Activated T-cell treated with anti-CD3 and anti-CD28 coated beads, Interleukin-2, amount 50 U/mL, for 24 hours (primary cell): ENCODE results near the gene GMEB2.
"Not testable (repeated sequence)": the region's sequence is repeated elsewhere in the genome, so short reads cannot be mapped to it uniquely, and the experiment has no call there.

Experiments used
- DNase-seq: peaks from one replicate; pipeline ENCODE4 v3.0.0-alpha.2; 2020
- H3K27ac Mint-ChIP-seq: 2 replicates; pipeline ENCODE4 v1.8.0; 2020; ENCODE audit warnings: mild to moderate bottlenecking, mixed read lengths
- H3K27me3 Mint-ChIP-seq: 2 replicates; pipeline ENCODE4 v1.8.0; 2020; ENCODE audit warnings: mixed read lengths
- H3K36me3 Mint-ChIP-seq: 2 replicates; pipeline ENCODE4 v1.8.0; 2020; ENCODE audit warnings: low read depth, mixed read lengths
- H3K4me1 Mint-ChIP-seq: 2 replicates; pipeline ENCODE4 v1.8.0; 2020; ENCODE audit warnings: low read depth, mixed read lengths
- H3K4me3 Mint-ChIP-seq: 2 replicates; pipeline ENCODE4 v1.8.0; 2020; ENCODE audit warnings: mild to moderate bottlenecking, moderate library complexity, mixed read lengths
- H3K9me3 Mint-ChIP-seq: 2 replicates; pipeline ENCODE4 v1.8.0; 2020; ENCODE audit warnings: mixed read lengths

GMEB2 gene, protein sequence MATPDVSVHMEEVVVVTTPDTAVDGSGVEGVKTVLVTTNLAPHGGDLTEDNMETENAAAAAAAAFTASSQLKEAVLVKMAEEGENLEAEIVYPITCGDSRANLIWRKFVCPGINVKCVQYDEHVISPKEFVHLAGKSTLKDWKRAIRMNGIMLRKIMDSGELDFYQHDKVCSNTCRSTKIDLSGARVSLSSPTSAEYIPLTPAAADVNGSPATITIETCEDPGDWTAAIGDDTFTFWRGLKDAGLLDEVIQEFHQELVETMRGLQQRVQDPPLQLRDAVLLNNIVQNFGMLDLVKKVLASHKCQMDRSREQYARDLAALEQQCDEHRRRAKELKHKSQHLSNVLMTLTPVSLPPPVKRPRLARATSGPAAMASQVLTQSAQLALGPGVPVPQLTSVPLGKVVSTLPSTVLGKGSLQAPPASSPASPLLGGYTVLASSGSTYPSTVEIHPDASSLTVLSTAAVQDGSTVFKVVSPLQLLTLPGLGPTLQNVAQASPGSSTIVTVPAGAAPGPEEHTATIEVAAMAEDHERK

DNA sequence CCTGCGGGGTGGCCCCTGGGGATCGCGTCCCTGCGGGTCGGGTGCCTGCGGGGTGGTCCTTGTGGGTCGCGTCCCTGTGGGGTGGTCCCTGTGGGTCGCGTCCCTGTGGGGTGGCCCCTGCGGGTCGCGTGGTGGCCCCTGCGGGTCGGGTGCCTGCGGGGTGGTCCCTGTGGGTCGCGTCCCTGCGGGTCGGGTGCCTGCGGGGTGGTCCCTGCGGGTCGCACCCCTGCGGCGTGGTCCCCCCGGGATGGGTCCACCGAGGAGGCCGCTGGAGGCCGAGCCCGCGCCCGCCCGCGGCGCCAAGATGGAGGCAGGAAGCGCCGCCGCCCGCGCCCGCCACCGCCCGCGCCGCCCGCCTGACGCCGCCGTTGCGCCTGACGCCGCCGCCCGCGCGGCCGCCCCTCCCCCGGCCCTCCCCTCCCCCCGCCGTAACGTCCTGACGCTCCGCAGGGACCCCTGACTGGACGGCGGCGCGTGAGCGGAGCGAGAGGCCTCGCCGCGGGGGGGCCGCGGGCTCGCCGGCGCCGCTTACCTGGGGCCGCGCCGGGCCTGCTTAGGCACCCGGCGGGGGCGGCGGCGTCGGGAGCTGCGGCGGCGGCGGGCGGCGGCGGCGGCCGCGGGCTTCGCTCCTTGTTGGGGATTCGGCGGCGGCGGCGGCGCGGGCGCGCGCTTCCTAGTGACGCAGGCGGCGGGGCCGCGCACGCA, at the start of gene GMEB2:
Gene GMEB2 (minus strand): TSS at position 678 of the 705 bp plus-strand sequence. CDS start 7,704 bp downstream, outside the sequence.
- Mint-ChIP-seq H3K4me3 (peak within 1 kb of the TSS; percentile 93), H3K4me1 (peaks cover 45% of the 10 kb centered on the region)

DNA sequence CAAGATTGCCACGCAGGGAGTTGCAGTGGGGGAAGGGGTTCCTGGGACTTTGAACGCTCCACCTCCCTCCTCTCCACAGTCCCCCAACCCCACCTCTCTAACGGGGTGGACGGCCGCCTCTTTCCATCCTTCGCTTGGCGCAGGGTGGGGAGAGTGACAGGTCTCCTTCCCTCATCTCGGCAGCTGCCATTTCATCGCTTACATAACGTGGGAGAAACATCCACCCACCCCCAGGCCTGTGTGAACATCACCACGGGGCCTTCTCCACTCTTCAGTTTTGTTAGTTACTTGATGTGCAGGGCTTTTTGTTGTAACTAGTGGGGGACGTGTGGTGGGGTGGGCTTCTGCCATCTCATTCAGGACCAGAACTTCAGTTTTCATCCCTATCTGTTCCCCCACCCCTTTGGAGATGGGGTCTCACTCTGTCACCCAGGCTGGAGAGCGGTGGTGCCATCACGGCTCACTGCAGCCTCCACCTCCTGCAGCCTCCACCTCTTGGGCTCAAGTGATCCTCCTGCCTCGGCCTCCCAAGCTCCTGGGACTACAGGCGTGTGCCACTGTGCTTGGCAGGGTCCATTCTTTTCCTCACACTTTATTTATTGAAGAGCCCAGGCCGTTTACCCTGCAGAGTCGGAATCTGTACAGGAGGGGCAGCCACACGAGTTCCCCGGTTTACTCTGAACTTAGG, 48.9 kb upstream of the GMEB2 start:
- Mint-ChIP-seq H3K4me3 (no peak overlapping the region), H3K9me3 (no peaks in the 10 kb centered on the region), H3K36me3 (peaks cover 68% of the 10 kb centered on the region), H3K27me3 (no peaks in the 10 kb centered on the region), H3K27ac (no peak overlapping the region), H3K4me1 (no peaks in the 10 kb centered on the region)
- DNase-seq = no peak

More for the DNA sequence above, at the start of gene GMEB2:
- no peaks in the 10 kb centered on the region for H3K9me3 Mint-ChIP-seq
- no peaks in the 10 kb centered on the region for H3K27me3 Mint-ChIP-seq
- peak within 1 kb of the TSS; percentile 96 for H3K27ac Mint-ChIP-seq
- DNase-seq = no peak
- peaks cover 38% of the 10 kb centered on the region for H3K36me3 Mint-ChIP-seq

DNA sequence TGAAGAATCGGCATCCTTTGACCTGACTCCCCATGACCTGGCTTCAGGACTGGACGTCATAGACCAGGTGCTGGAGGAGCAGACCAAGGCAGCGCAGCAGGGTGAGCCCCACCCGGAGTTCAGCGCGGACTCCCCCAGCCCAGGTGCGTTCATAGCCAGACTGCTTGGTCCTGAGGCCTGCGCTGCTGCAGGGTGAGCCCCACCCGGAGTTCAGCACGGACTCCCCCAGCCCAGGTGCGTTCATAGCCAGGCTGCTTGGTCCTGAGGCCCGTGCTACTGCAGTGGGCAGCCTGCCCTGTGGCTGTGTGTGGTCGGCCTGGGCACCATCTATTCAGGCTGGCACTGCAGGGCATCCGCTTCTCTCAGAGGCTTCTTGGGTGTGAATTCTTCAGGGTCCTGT, 47.0 kb upstream of the GMEB2 start:
- no peak overlapping the region for H3K4me3 Mint-ChIP-seq
- no peak overlapping the region for H3K27ac Mint-ChIP-seq

DNA sequence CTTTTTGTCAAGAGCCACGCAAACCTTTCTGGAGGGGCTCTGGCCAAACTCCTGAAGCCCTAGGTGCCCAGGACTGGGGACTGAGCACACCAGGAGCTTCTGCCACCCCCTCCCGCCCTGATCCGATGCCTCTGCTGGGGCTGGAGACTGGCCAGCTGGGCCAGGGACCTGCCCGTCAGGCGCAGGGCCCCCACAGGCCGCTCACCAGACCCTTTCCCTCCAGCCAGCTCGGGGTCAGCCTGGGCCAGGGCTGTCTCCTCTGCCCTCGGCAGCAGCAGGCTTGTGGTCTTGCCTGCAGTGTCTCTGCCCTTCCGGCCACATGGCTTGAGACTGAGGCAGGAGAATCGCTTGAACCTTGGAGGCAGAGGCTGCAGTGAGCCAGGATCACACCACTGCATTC, 45.8 kb upstream of the GMEB2 start:
- Mint-ChIP-seq H3K36me3 (peaks cover 70% of the 10 kb centered on the region), H3K9me3 (no peaks in the 10 kb centered on the region), H3K4me3 (no peak overlapping the region), H3K27me3 (no peaks in the 10 kb centered on the region), H3K27ac (no peak overlapping the region), H3K4me1 (no peaks in the 10 kb centered on the region)
- DNase-seq = no peak

More for the DNA sequence above, 47.0 kb upstream of the GMEB2 start:
- Mint-ChIP-seq H3K36me3 (peaks cover 69% of the 10 kb centered on the region), H3K27me3 (no peaks in the 10 kb centered on the region), H3K4me1 (no peaks in the 10 kb centered on the region), H3K9me3 (no peaks in the 10 kb centered on the region)
- no peak for DNase-seq

DNA sequence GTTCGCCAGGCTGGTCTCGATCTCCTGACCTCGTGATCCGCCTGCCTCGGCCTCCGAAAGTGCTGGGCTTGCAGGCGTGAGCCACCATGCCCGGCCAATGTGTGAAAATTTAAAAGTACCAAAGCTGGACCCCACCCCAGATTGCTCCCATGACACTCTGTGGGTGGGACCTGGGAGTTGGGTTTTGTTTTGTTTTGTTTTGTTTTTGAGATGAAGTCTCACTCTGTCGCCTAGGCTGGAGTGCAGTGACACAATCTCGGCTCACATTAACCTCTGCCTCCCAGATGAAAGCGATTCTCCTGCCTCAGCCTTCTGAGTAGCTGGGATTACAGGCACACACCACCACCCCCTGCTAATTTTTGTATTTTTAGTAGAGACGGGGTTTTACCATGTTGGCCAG, 44.8 kb upstream of the GMEB2 start:
- peaks cover 71% of the 10 kb centered on the region for H3K36me3 Mint-ChIP-seq
- not testable (repeated sequence) for H3K4me3 Mint-ChIP-seq, H3K27ac Mint-ChIP-seq, H3K27me3 Mint-ChIP-seq, H3K4me1 Mint-ChIP-seq, DNase-seq, H3K9me3 Mint-ChIP-seq

DNA sequence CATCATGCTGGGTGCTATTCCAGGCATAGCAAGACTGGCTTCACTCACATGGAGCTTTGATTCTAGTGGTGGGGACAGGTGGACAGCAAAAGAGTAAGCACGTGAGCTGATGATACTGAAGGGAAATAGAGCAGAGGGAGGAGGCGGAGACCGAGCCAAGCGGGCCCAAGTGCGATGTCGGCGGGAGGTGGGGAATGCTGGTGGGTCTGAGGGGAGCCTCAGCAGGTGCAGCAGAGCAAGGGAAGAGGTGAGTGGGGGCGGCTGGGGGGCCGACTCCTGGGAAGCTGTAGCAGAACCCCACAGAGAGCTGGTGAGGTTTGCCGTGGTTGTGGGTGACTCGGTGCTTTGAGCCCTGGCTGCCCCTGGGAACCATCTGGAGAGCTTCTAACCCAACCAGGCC, 41.5 kb upstream of the GMEB2 start:
- H3K27ac Mint-ChIP-seq = no peak overlapping the region
- H3K4me3 Mint-ChIP-seq = no peak overlapping the region
- H3K36me3 Mint-ChIP-seq = peaks cover 69% of the 10 kb centered on the region
- H3K4me1 Mint-ChIP-seq = no peaks in the 10 kb centered on the region
- H3K27me3 Mint-ChIP-seq = no peaks in the 10 kb centered on the region
- H3K9me3 Mint-ChIP-seq = no peaks in the 10 kb centered on the region
- DNase-seq = no peak

DNA sequence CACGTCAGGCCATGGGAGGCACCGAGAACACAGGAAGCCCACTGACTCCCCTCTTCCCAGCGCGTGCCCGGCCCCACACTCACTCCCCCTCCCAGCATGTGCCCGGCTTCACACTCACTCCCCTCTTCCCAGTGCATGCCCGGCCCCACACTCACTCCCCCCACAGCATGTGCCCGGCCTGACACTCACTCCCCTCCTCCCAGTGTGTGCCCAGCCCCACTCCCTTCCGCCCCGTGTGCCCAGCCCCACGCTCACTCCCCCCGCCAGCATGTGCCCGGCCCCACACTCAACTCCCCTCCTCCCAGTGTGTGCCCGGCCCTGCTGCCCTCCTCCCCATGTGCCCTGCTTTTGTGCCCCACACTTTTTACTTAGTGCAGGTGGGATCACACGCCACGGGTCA, 41.0 kb upstream of the GMEB2 start:
- Mint-ChIP-seq H3K36me3 (peaks cover 69% of the 10 kb centered on the region), H3K9me3 (no peaks in the 10 kb centered on the region), H3K4me1 (no peaks in the 10 kb centered on the region), H3K4me3 (no peak overlapping the region), H3K27ac (no peak overlapping the region), H3K27me3 (no peaks in the 10 kb centered on the region)
- DNase-seq = no peak

DNA sequence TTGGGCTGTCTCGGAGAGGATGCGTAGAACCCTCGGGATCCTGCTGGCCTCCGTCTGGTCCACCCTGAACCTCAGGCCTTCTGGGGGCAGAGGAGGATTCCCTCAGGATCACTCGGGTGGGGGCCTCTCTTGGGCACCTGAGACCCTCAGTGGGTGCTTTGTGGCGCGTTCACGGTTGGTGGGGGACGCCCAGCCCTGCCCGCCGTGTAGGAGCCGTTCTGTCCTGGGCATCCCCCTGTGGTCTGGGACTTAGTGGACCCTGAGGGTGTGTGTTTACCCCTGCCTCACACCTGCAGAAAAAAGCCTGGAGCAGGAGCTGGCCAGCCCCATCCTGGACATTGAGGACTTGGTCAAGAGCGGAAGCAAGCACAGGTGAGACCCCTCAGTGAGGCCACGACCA, 38.8 kb upstream of the GMEB2 start:
- DNase-seq = no peak
- H3K27ac Mint-ChIP-seq = no peak overlapping the region
- no peaks in the 10 kb centered on the region for H3K4me1 Mint-ChIP-seq
- H3K9me3 Mint-ChIP-seq = no peaks in the 10 kb centered on the region
- H3K36me3 Mint-ChIP-seq = peaks cover 84% of the 10 kb centered on the region
- H3K27me3 Mint-ChIP-seq = no peaks in the 10 kb centered on the region
- H3K4me3 Mint-ChIP-seq = no peak overlapping the region

DNA sequence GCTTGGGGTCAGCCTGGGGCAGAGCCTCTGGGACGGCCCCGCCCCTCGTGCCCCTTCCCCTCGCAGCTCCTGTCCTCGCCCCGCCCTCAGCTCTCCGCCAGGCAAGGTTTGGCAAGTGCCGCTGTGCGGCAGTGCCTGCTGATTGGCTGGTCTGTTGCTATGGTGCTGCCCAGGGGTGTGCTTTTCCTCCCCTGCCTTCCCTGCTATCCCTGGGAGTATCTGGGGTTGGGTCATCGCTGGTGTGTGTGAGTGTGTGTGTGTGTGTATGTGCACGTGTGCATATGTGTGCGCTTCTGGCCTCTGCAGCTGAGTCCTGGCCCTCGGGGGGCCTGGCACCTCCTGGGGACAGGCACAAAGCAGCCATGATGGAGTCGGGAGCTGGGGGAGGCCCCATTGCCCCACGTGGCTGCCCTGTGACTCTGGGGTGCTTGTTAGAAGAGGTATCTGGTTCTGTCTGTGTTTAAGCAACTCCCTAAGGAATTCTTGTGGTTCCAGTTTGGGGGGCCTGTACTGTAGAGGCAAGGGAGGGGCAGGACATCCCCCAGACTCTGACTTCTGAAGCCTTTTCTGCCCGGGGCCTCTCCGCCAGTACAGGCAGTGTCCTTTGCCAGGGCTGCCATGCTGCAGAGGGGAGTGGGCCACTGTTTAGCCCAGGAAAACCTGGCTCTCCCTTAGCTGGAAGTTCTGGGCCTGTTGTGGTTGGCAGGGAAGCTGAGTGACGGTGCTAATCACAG, 38.1 kb upstream of the GMEB2 start:
- H3K36me3 Mint-ChIP-seq = peaks cover 86% of the 10 kb centered on the region
- H3K27me3 Mint-ChIP-seq = no peaks in the 10 kb centered on the region
- DNase-seq = no peak
- peaks cover 3% of the 10 kb centered on the region for H3K4me1 Mint-ChIP-seq
- H3K4me3 Mint-ChIP-seq = no peak overlapping the region
- no peaks in the 10 kb centered on the region for H3K9me3 Mint-ChIP-seq
- H3K27ac Mint-ChIP-seq = no peak overlapping the region

DNA sequence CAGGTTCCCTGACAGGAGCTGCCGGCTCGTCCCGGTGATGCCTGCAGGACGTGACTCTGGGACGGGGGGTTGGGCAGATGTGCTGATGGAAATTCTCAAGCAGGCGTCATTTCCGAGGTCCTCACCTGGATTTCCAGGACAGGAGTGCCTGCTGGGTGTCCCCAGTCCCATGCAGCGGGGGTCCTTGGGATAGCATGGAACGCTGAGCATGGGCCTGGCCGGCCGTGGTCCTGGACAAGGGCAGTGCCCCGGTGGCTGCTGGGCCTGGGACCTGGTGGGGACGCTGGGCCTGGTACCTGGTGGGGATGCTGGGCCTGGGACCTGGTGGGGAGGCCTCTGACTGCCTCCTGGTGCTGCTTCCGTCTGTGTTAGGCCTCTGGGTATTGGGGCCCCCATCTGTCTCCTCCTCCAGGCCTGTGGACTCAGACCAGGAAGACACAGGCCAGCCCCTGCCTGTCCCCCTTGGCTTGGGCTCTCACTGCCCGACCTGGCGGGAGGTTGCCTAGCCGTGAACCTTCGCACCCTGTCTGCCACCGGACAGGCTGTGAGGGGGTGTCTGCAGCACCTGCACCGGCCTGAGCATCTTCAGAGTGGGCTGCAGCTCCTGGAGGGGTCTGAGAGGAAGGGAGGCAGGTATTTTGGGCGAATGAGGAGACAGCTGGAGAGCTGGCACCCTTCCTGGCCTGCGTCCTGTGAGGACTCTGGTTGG, 37.4 kb upstream of the GMEB2 start:
- Mint-ChIP-seq H3K9me3 (no peaks in the 10 kb centered on the region), H3K27ac (no peak overlapping the region), H3K27me3 (no peaks in the 10 kb centered on the region), H3K4me3 (no peak overlapping the region), H3K36me3 (peaks cover 92% of the 10 kb centered on the region), H3K4me1 (peaks cover 10% of the 10 kb centered on the region)
- no peak for DNase-seq

DNA sequence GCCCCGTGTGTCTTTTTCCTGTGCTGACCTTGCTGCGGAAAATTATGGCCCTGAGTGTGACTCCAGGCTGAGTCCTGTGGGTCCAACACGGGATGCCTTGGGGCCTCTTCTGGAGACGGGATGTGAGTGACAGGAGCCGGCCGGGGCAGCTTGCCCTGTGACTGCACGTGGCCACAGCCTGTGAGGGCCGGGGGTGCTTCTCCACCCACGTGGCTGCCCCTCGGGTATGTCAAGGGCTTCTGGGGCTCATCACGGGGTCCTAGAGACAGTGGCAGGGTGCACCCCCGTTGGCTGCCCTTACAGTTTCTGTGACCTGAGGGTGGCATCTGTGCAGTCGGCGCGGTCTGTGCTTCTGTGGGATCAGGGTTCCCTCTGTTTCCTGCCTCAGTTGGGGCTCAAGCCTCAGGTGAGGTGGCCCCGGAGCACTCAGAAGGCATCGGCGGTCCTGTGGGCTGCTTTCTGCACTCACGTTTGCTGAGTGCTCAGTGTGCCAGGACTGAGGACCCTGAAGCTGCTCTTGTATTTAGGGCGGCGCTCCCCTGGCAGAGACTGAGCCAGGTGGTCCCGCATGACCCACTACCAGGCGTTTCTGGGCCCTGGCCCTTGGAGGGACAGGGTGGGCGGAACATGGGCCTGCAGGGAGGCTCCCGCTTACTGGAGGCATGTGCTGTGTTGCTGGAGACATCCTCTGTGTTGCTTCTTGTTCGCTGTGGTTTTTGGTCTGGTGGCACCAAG, 36.6 kb upstream of the GMEB2 start:
- Mint-ChIP-seq H3K27me3 (no peaks in the 10 kb centered on the region), H3K4me1 (peaks cover 17% of the 10 kb centered on the region), H3K36me3 (peaks cover 92% of the 10 kb centered on the region), H3K9me3 (no peaks in the 10 kb centered on the region), H3K27ac (no peak overlapping the region), H3K4me3 (no peak overlapping the region)
- no peak for DNase-seq

DNA sequence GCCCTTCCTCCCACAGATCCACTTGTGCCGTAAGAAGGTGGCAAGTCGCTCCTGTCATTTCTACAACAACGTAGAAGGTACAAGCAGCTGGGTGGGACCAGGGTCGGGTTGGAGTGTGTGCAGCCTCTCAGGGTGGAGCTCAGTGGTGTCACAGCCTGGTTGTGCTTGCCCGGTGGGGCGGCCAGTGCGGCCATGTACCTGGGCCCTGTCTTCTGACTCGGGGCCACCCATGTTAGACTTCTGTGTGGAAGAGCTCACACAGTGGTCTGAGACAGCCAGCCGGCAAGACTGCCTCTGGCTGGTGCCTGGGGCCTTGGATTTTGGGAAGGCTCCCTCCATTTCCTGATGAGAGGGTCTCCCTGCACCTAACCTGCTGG, 35.9 kb upstream of the GMEB2 start:
- Mint-ChIP-seq H3K9me3 (no peaks in the 10 kb centered on the region), H3K36me3 (peaks cover 91% of the 10 kb centered on the region), H3K4me1 (peaks cover 21% of the 10 kb centered on the region), H3K4me3 (no peak overlapping the region), H3K27me3 (no peaks in the 10 kb centered on the region), H3K27ac (no peak overlapping the region)
- no peak for DNase-seq
